Tibial nerve (tissue), 4 donors: ENCODE data around the gene ADCY10. TPM values are rescaled to one million over a fixed set of nuclear protein-coding genes. Genes with fewer than 3 reads are reported as not detected.

Source experiments
- DNase-seq, 2 donors: peaks; one replicate each; pipeline ENCODE4 v3.0.0-alpha.2; 2019; ENCODE audit warnings: low spot score in 2 of 2
- H3K27ac ChIP-seq, 4 donors: fragments of 200-600 bp; sonication (generic) in 3 of 4; one replicate each; pipeline ENCODE4 v1.5.1; 2017 to 2019; ENCODE audit warnings: mild to moderate bottlenecking in 1 of 4
- H3K27me3 ChIP-seq, 2 donors: fragments of 200-600 bp; sonication (generic) in 1 of 2; one replicate each; pipeline versions ENCODE4 v1.5.1 to v1.6.0; 2017 to 2019
- H3K36me3 ChIP-seq, 3 donors: fragments of 200-600 bp; sonication (generic); one replicate each; pipeline ENCODE4 v1.5.1; 2018 to 2019
- H3K4me1 ChIP-seq, 4 donors: fragments of 200-600 bp; sonication (generic) in 3 of 4; one replicate each; pipeline ENCODE4 v1.5.1; 2017 to 2019
- H3K4me3 ChIP-seq, 4 donors: fragments of 200-600 bp; sonication (generic) in 3 of 4; one replicate each; pipeline ENCODE4 v1.5.1; 2017 to 2019; ENCODE audit warnings: mild to moderate bottlenecking in 1 of 4, moderate library complexity in 1 of 4
- H3K9me3 ChIP-seq, 4 donors: fragments of 200-600 bp; sonication (generic) in 3 of 4; one replicate each; pipeline ENCODE4 v1.5.1; 2017 to 2019
- CTCF ChIP-seq, 5 experiments: fragments of 200-600 bp in 3 of 5; fragments of 450-650 bp in 2 of 5; sonication (generic) in 3 of 5; IDR thresholded peaks; one replicate each; pipeline ENCODE4 v1.5.1; 2016 to 2019; ENCODE audit warnings: antibody characterized with exemption in 5 of 5, mild to moderate bottlenecking in 3 of 5, moderate library complexity in 2 of 5
- EP300 ChIP-seq, 2 donors: sonication (generic); formaldehyde crosslinking; IDR thresholded peaks; one replicate each; pipeline ENCODE4 v1.6.1; 2017; ENCODE audit warnings: antibody characterized with exemption in 2 of 2, mild to moderate bottlenecking in 1 of 2
- POLR2A ChIP-seq, 2 donors: fragments of 450-650 bp; IDR thresholded peaks; one replicate each; pipeline ENCODE4 v1.6.1; 2017; ENCODE audit warnings: antibody characterized with exemption in 2 of 2, mild to moderate bottlenecking in 2 of 2, moderate library complexity in 2 of 2
- WGBS, 2 donors: methylation state at CpG; one replicate each; pipeline ENCODE4 v1.1.5; 2018; 5-methylcytosine and 5-hydroxymethylcytosine counted together
- total RNA-seq, 4 donors: library from RNA; depleted of rRNA; stranded (reverse); fragments of >200 nt; gene quantifications; one replicate each; pipeline ENCODE4 v1.1.0, GENCODE V29; 2016

ADCY10 gene
- total RNA-seq, 4 donors from 2014 or later: not detected

- Histone ChIP-seq H3K36me3 (peaks cover 0 to 11% (median 0%) of the 10 kb centered on the region in 3 donors), H3K4me1 (peaks cover 0 to 47% (median 2%) of the 10 kb centered on the region in 4 donors), H3K27ac (no peak overlapping the region), H3K9me3 (no peaks in the 10 kb centered on the region), H3K27me3 (no peaks in the 10 kb centered on the region), H3K4me3 (no peak overlapping the region)
- TF ChIP-seq EP300 (IDR thresholded peaks at IDR 0.05): peak in 1 of 2 donors; percentile 51
- TF ChIP-seq POLR2A (IDR thresholded peaks at IDR 0.05): no peak
- no peak for DNase-seq
- 30% methylated on average over 5 of the region's 5 CpGs for WGBS, 2 donors
Measured at GRCh38 chr1:167763525-167764220, 150.3 kb downstream of the ADCY10 start.

GRCh38 chr1:167762061-167762746 is 151.7 kb downstream of the ADCY10 start:
- H3K4me1 ChIP-seq: peaks cover 0 to 45% (median 2%) of the 10 kb centered on the region in 4 donors
- TF ChIP-seq POLR2A (IDR thresholded peaks at IDR 0.05) (no peak), CTCF (IDR thresholded peaks at IDR 0.05) (no peak), EP300 (IDR thresholded peaks at IDR 0.05) (no peak)
- WGBS, 2 donors: 96% methylated on average over 8 of the region's 8 CpGs
- no peaks in the 10 kb centered on the region for H3K9me3 ChIP-seq
- DNase-seq: no peak
- H3K27ac ChIP-seq: no peak overlapping the region
- H3K4me3 ChIP-seq: no peak overlapping the region
- no peaks in the 10 kb centered on the region for H3K27me3 ChIP-seq
- peaks cover 0 to 7% (median 0%) of the 10 kb centered on the region in 3 donors for H3K36me3 ChIP-seq

- H3K27me3 ChIP-seq: no peaks in the 10 kb centered on the region
- H3K36me3 ChIP-seq: peaks cover 0 to 4% (median 0%) of the 10 kb centered on the region in 3 donors
- H3K4me1 ChIP-seq: peaks cover 0 to 53% (median 2%) of the 10 kb centered on the region in 4 donors
- DNase-seq: no peak
- no peaks in the 10 kb centered on the region for H3K9me3 ChIP-seq
- no peak overlapping the region for H3K4me3 ChIP-seq
- 39 to 58% methylated on average over 2 of the region's 2 CpGs for WGBS, 2 donors
- no peak overlapping the region for H3K27ac ChIP-seq
- TF ChIP-seq EP300 (IDR thresholded peaks at IDR 0.05): no peak
- TF ChIP-seq POLR2A (IDR thresholded peaks at IDR 0.05): no peak
Measured at GRCh38 chr1:167761400-167761799, 152.5 kb downstream of the ADCY10 start.

Other genes with a start within 250 kb of the ADCY10 start
- gene MPZL1, start 192.2 kb downstream of the ADCY10 start, total RNA-seq: 10 to 100 TPM; 50.1 to 76.0 (median 71.7) TPM
- gene DCAF6, start 22.5 kb upstream of the ADCY10 start, total RNA-seq: 100 to 1,000 TPM in 1 of 4 donors, 10 to 100 TPM in 3; 75.7 to 118 (median 77.4) TPM
- gene MPC2, start 22.9 kb upstream of the ADCY10 start, total RNA-seq: 10 to 100 TPM; 16.1 to 22.4 (median 19.1) TPM
- gene GPR161, start 222.8 kb upstream of the ADCY10 start, total RNA-seq: 1 to 10 TPM; 2.7 to 9.0 (median 6.6) TPM